GM23338 (cell line): ENCODE measurements around the gene FAR1. TPM values are rescaled to one million over a fixed set of nuclear protein-coding genes. Genes with fewer than 3 reads are reported as not detected.

Experiments used
- ATAC-seq: fragments of 200-7000 bp; cut with Tn5 transposase; 3 replicates; pipeline ENCODE4 v1.9.1; 2020
- DNase-seq: peaks from one replicate; pipeline ENCODE4 v3.0.0-alpha.2; 2015; ENCODE audit warnings: low spot score
- H2AFZ ChIP-seq: fragments of 200-600 bp; sonication (generic); 2 replicates; pipeline ENCODE4 v1.8.0; 2016; ENCODE audit warnings: antibody characterized with exemption, mild to moderate bottlenecking, moderate library complexity
- H3F3A ChIP-seq: fragments of 200-600 bp; sonication (generic); replicated peaks from 2 replicates; pipeline ENCODE4 v1.8.0; 2017; ENCODE audit warnings: antibody characterized with exemption, mixed run types, low read depth
- H3K27ac ChIP-seq: fragments of 200-600 bp; sonication (generic); 2 replicates; pipeline ENCODE4 v1.6.1; 2016; ENCODE audit warnings: low read depth
- H3K27me3 ChIP-seq: fragments of 200-600 bp; sonication (generic); 2 replicates; pipeline ENCODE4 v1.8.0; 2016; ENCODE audit warnings: mild to moderate bottlenecking, mixed run types, moderate library complexity; ENCODE audit not compliant: insufficient read depth
- H3K36me3 ChIP-seq: fragments of 200-600 bp; sonication (generic); 2 replicates; pipeline ENCODE4 v1.8.0; 2016; ENCODE audit warnings: mild to moderate bottlenecking; ENCODE audit not compliant: insufficient read depth
- H3K4me1 ChIP-seq: fragments of 200-600 bp; sonication (generic); 2 replicates; pipeline ENCODE4 v1.8.0; 2016; ENCODE audit warnings: mild to moderate bottlenecking, moderate library complexity; ENCODE audit not compliant: insufficient read depth
- H3K4me2 ChIP-seq: fragments of 200-600 bp; sonication (generic); 2 replicates; pipeline ENCODE4 v1.7.1; 2017; ENCODE audit warnings: mixed run types
- H3K4me3 ChIP-seq: fragments of 200-600 bp; sonication (generic); 2 replicates; pipeline ENCODE4 v1.6.1; 2016; ENCODE audit warnings: mixed run types
- H3K79me2 ChIP-seq: fragments of 200-600 bp; sonication (generic); replicated peaks from 2 replicates; pipeline ENCODE4 v1.8.0; 2017; ENCODE audit warnings: mild to moderate bottlenecking; ENCODE audit not compliant: insufficient read depth
- H3K9me2 ChIP-seq: fragments of 200-600 bp; sonication (generic); 2 replicates; pipeline ENCODE4 v1.8.0; 2017; ENCODE audit not compliant: insufficient read depth
- H4K20me1 ChIP-seq: fragments of 200-600 bp; sonication (generic); replicated peaks from 2 replicates; pipeline ENCODE4 v1.8.0; 2017; ENCODE audit warnings: mild to moderate bottlenecking; ENCODE audit not compliant: insufficient read depth
- H3K27ac Mint-ChIP-seq: 2 replicates; pipeline ENCODE4 v1.8.0; 2020; ENCODE audit warnings: inconsistent platforms, mild to moderate bottlenecking, moderate library complexity, mixed read lengths
- H3K27me3 Mint-ChIP-seq: 3 replicates; pipeline ENCODE4 v1.8.0; 2022; ENCODE audit warnings: low read depth, mild to moderate bottlenecking, moderate library complexity, mixed read lengths, inconsistent platforms; ENCODE audit not compliant: insufficient read depth, poor library complexity
- H3K36me3 Mint-ChIP-seq: 3 replicates; pipeline ENCODE4 v1.8.0; 2021; ENCODE audit warnings: low read depth, mild to moderate bottlenecking, inconsistent platforms, moderate library complexity, mixed read lengths
- H3K4me1 Mint-ChIP-seq: 3 replicates; pipeline ENCODE4 v1.8.0; 2020; ENCODE audit warnings: mild to moderate bottlenecking, inconsistent platforms, mixed read lengths
- H3K4me3 Mint-ChIP-seq: 3 replicates; pipeline ENCODE4 v1.8.0; 2021; ENCODE audit warnings: moderate library complexity, mild to moderate bottlenecking, inconsistent platforms, mixed read lengths
- H3K9me3 Mint-ChIP-seq: 3 replicates; pipeline ENCODE4 v1.8.0; 2020; ENCODE audit warnings: moderate library complexity, mild to moderate bottlenecking, inconsistent platforms, mixed read lengths
- CTCF ChIP-seq, 2 experiments: fragments of 200-600 bp in 1 of 2; sonication (generic) in 1 of 2; conservative IDR thresholded peaks; 2 replicates each; pipeline versions ENCODE4 v1.5.1 to v1.6.1; 2016 to 2017; ENCODE audit warnings: antibody characterized with exemption in 2 of 2, low read depth in 2 of 2, mild to moderate bottlenecking in 2 of 2, moderate library complexity in 1 of 2
- JUNB ChIP-seq: IDR thresholded peaks from one replicate; pipeline ENCODE4 v1.6.1; 2016; ENCODE audit warnings: antibody characterized with exemption; ENCODE audit not compliant: unreplicated experiment
- STAT1 ChIP-seq: IDR thresholded peaks from one replicate; pipeline ENCODE4 v1.6.1; 2016; ENCODE audit warnings: antibody characterized with exemption; ENCODE audit not compliant: unreplicated experiment
- ZNF331 ChIP-seq: fragments of 250-450 bp; sonication (Bioruptor Pico); IDR thresholded peaks from 2 replicates; pipeline ENCODE4 v1.5.0; 2020; ENCODE audit warnings: low read depth, mild to moderate bottlenecking, moderate library complexity
- polyA plus RNA-seq: library from polyadenylated mRNA; unstranded; fragments of >200 nt; fragmentation: Nextera tagmentation; extraction: Ambion mirVana; gene quantifications from 2 replicates; pipeline ENCODE4 v1.2.1, GENCODE V29; 2016
- total RNA-seq: library from RNA; depleted of rRNA; stranded (reverse); fragments of >200 nt; shearing (Covaris generic); gene quantifications from 2 replicates; pipeline ENCODE4 v1.2.3, GENCODE V29; 2014
- TF ChIP-seq, protein P1 (sequence below): IDR thresholded peaks from one replicate; pipeline ENCODE4 v1.6.1; 2018; ENCODE audit warnings: antibody characterized with exemption; ENCODE audit not compliant: unreplicated experiment

Gene FAR1
- total and polyA plus RNA-seq, 2 experiments from 2014 or later: 27.3 to 79.5 TPM

DNA sequence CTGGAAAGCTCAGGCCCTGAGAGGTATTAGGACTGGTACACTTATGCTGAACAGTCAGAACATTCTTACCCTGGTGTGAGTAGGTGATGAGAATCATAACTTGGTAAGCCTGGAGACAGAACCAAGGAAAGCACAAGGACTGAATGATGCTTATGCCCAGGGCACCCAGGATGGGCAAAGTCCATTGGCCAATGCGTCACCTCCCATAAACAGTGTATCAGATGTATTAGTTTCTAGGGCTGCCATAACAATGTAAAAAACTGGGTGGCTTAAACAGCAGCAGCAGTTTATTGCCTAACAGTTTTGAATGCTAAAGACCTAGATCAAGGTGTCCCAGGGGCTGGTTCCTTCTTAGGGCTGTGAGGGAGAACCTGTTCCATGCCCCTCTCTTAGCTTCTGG is 107.0 kb downstream of the FAR1 start (continued):
- TF ChIP-seq, protein P1, sequence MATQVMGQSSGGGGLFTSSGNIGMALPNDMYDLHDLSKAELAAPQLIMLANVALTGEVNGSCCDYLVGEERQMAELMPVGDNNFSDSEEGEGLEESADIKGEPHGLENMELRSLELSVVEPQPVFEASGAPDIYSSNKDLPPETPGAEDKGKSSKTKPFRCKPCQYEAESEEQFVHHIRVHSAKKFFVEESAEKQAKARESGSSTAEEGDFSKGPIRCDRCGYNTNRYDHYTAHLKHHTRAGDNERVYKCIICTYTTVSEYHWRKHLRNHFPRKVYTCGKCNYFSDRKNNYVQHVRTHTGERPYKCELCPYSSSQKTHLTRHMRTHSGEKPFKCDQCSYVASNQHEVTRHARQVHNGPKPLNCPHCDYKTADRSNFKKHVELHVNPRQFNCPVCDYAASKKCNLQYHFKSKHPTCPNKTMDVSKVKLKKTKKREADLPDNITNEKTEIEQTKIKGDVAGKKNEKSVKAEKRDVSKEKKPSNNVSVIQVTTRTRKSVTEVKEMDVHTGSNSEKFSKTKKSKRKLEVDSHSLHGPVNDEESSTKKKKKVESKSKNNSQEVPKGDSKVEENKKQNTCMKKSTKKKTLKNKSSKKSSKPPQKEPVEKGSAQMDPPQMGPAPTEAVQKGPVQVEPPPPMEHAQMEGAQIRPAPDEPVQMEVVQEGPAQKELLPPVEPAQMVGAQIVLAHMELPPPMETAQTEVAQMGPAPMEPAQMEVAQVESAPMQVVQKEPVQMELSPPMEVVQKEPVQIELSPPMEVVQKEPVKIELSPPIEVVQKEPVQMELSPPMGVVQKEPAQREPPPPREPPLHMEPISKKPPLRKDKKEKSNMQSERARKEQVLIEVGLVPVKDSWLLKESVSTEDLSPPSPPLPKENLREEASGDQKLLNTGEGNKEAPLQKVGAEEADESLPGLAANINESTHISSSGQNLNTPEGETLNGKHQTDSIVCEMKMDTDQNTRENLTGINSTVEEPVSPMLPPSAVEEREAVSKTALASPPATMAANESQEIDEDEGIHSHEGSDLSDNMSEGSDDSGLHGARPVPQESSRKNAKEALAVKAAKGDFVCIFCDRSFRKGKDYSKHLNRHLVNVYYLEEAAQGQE: no peak
- TF ChIP-seq ZNF331: no peak

DNA sequence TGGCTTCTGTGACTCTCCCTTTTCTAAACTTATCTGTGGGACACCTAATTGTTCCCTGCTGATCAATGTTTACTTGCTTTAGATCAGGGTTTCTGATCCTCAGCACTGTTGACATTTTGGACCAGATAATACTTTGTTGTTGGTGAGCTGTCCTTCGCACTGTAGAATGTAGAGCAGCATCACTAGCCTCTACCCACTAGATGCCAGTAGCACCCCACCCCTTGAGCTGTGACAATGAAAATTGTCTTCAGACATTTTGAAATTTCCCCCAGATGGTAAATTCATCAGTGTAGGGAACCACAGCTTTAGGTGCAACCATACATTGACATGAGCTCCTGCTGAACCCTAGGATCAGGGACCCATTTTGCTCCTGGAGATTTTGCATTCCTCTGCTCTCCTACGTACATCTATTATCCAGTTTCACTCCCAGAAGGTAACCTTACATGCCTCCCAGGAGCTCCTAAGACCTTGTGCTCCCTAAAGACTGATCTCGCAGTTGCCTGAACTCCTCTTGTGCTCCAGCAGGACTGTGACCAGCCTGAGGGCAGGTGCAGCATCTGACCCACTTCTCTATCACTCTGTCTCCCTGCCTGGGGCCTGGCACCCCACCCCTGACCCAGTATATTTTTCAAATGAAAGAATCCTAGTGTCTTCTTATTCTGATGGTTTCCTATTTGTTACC is 107.8 kb downstream of the FAR1 start:
- peak overlapping the region; percentile 35; the same call in 1 of the 2 replicates for H3K4me2 ChIP-seq
- Mint-ChIP-seq H3K4me3 (no peak overlapping the region), H3K27me3 (peaks cover 6% of the 10 kb centered on the region), H3K4me1 (peaks cover 39% of the 10 kb centered on the region), H3K27ac (no peak overlapping the region; the same call in 1 of the 2 replicates), H3K9me3 (no peaks in the 10 kb centered on the region), H3K36me3 (no peaks in the 10 kb centered on the region)
- DNase-seq (peak; percentile 57), ATAC-seq (peak; percentile 45)
- no peaks in the 10 kb centered on the region for H3F3A ChIP-seq
- H3K4me3 ChIP-seq: no peak overlapping the region
- H3K36me3 ChIP-seq: no peaks in the 10 kb centered on the region
- H2AFZ ChIP-seq: peak overlapping the region; percentile 20; the same call in 1 of the 2 replicates
- peaks cover 22% of the 10 kb centered on the region for H3K4me1 ChIP-seq
- peak overlapping the region; percentile 71; the same call in 1 of the 2 replicates for H3K27ac ChIP-seq
- H3K27me3 ChIP-seq: no peaks in the 10 kb centered on the region
- H3K79me2 ChIP-seq: no peaks in the 10 kb centered on the region
- TF ChIP-seq JUNB (no peak), CTCF (conservative IDR thresholded peaks at IDR 0.05; ENCODE audit: low read depth in 2 of 2) (peak; percentile 56 to 74), STAT1 (no peak)
- TF ChIP-seq, protein P1: no peak
- no peaks in the 10 kb centered on the region for H4K20me1 ChIP-seq
- H3K9me2 ChIP-seq: no peaks in the 10 kb centered on the region
